NCI-H460 (cell line): ENCODE measurements around the gene KCNK15. TPM values are rescaled to one million over a fixed set of nuclear protein-coding genes. Genes with fewer than 3 reads are reported as not detected.
"Not testable (repeated sequence)": the region's sequence is repeated elsewhere in the genome, so short reads cannot be mapped to it uniquely, and the experiment has no call there.

Source experiments
- DNase-seq: peaks from one replicate; pipeline ENCODE4 v3.0.0-alpha.2; 2016; ENCODE audit warnings: low read depth; ENCODE audit errors: extremely low read depth
- polyA plus RNA-seq: library from polyadenylated mRNA; depleted of rRNA; stranded (reverse); fragments of >200 nt; gene quantifications from 2 replicates; pipeline ENCODE4 v1.2.3, GENCODE V29; 2014; cell fraction: nucleus; rRNA removed
- total RNA-seq: library from RNA; depleted of rRNA; stranded (reverse); fragments of >200 nt; shearing (Covaris generic); gene quantifications from 2 replicates; pipeline ENCODE4 v1.2.3, GENCODE V29; 2014; rRNA removed

KCNK15 gene
- total RNA-seq = 1.0 and 1.2 TPM in 2 replicates
- polyA plus RNA-seq = 0.68 TPM in 2 replicates

DNA sequence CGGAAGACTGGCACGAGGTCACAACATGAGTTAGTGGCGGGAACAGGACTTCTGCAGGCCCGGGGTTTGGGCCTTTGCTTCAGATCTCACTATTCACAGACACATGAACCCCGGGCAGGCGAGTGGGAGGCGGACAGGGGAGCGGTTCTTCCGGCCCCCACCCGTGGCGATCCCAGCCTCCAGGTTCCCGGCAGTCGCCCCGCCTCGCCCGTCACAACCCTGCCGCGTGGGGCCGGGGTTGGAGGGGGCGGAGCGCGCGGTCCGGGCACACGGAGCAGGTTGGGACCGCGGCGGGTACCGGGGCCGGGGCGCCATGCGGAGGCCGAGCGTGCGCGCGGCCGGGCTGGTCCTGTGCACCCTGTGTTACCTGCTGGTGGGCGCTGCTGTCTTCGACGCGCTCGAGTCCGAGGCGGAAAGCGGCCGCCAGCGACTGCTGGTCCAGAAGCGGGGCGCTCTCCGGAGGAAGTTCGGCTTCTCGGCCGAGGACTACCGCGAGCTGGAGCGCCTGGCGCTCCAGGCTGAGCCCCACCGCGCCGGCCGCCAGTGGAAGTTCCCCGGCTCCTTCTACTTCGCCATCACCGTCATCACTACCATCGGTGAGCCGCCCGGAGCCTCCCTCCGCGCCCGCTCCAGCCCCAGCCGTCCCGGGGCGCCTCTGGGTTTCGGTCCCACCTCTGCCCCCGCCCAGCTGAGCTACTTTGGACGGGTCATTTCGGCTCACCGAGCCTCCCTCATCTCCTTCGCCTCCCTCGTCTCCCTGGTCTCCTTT lies at the start of gene KCNK15:
KCNK15 (plus strand) TSS at position 268 of the 769 bp plus-strand sequence; CDS start at position 314, 46 bp downstream.
- DNase-seq = no peak

DNA sequence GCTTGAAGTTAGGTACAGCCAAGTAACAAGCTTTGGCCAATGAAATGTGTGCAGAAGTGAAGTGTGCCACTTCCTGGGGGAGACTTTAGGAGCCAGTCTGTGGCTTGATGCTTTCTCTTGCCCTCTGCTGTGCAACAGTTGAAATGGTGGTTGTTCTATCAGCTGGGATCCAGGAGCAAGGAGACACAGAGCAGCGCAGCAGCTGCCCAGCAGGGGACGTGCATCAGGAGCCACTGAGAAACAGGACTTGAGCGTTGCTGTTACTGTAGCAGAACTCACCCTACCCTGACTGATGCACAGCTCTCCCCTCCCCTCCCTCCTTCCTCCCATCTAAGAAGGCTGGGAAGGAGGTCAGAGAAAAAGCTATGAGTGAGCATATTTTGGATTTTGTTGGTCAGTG lies 49.4 kb upstream of the KCNK15 start:
- no peak for DNase-seq

- not testable (repeated sequence) for DNase-seq
Observed at GRCh38 chr20:44697041-44697440, 48.6 kb upstream of the KCNK15 start.

DNA sequence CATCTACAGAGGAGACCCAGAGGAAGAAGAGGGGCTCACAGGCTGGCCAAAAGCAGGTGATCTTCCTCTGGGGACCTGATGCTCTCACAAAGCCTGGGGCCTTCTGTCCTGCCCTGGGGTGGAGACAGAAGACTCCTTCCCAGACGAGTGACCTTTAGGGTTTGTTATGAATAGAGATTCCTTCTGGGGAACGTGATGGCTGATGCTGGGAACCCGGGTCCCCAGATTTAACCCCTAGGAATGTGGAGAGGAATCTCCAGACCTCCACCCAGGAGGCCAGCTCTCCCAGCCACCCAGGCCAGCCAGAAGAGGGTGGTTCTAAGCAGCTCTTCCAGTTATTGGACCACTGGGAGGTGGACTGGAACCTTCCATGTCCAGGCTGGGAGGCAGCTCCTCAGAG lies 47.3 kb upstream of the KCNK15 start:
- DNase-seq = no peak

GRCh38 chr20:44700306-44700705 lies 45.4 kb upstream of the KCNK15 start:
- DNase-seq = no peak

GRCh38 chr20:44701118-44701857 lies 44.4 kb upstream of the KCNK15 start:
- DNase-seq = no peak

GRCh38 chr20:44701858-44702256 lies 43.8 kb upstream of the KCNK15 start:
- no peak for DNase-seq

GRCh38 chr20:44702776-44703175 lies 42.9 kb upstream of the KCNK15 start:
- no peak for DNase-seq

- no peak for DNase-seq
Observed at GRCh38 chr20:44703183-44703925, 42.3 kb upstream of the KCNK15 start.

DNA sequence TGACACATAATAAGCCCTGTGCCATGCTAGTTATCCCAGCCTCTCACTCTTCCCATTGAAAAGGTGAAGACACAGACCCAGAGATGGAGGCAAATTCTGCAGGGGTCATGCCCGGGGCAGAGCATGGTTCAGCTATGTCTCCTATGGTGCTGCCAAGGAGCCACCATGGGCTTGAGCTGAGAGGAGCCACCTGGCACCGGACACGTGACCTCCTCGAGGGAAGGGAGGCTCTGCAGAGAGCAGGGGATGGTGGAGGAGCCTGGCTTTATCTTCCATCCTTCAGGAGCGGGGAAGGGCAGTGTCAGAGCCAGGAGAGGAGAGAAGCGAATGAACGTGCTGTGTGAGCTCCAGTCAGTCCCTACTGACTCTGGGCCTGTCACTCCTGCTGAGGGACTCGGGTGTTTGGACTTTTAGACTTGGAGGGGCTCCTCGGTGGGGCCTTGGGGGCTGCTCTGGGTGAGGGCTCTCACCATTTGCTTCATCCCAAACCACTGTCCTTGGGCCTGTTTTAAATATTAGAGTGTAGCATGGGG lies 41.6 kb upstream of the KCNK15 start:
- no peak for DNase-seq

DNA sequence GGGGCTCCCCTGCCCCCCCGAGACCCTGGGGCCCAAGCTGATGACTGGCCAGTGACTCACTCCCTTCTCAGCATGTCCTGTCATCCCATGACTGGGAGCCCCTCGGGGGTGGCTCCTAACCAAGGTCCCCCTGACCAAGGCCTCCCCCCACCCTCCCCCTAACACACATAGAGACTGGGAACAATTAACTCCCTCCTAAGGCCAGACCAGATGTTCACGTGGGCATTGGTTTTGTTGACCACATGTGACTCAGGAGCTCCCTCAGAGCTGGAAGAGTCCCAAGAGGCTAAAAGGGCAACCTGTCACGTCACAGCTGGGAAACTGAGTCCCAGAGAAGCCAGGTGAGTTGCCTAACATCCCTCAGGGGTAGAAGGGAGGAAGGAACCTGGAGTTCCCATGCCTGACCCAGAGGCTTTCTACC lies 41.1 kb upstream of the KCNK15 start:
- no peak for DNase-seq

DNA sequence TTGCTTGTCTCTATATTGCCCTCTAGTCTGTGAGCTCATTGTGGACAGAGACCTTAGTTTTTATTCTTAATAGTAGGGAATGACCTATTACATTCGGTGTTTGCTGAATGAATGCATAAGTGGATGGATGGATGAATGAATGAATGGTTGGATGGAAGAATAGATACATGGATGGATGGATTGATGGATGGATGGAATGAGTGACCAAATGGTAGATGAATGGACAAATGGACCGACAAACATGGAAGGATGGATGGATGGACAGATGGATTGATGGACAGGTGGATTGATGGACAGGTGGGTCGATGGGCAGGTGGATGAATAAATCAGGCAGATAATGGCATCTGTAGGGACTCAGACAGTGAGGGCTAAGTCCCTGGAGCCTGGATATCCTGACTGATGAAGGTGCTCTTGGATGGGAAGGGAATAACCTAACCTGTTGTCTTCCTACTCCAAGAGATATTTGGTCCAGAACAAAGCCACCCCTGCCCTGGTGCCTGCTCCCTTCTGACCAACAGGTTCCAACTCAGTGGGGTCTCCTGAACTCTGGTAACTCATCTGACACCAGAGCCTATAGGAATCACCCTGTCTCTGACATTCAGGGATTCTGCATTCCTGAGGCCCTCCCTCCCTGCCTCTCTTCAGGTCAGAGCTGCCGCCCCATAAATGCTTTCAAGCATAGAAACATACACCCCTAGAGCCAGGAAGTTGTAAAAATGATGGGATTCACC lies 40.1 kb upstream of the KCNK15 start:
- DNase-seq = no peak

DNA sequence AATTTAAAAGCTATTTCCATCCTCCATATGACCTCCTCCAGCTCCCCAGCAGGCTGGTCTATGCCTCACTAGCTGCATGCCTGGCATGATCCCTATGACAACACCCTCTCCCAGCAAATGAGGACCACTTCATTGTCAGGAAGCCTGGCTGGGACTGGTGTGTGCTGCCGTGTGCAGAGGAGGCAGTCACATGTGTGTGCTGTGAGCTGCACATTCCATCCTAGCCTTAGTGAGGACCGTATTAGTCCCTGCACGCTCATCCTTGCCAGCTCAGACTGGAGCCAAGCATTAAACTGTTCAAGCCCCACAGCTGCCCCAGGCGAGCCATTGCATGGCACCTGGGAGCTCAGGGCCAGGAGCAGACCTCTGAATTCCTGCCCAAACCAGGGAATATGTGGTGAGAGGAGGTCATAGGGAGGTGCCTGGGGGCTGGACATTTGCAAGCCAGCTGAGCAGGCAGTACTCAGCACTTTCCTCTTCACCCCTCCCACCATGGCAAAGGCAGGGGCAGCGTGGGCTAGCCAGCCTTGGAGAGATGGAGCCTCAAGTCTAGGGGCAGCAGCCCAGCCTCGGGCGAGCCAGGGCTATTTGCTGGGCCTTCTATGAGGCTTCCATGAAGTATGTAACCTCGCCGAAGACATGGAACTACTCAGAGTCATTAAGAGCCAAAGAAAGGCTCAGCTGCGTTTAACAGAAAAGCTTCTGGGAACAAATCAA lies 39.2 kb upstream of the KCNK15 start:
- no peak for DNase-seq

DNA sequence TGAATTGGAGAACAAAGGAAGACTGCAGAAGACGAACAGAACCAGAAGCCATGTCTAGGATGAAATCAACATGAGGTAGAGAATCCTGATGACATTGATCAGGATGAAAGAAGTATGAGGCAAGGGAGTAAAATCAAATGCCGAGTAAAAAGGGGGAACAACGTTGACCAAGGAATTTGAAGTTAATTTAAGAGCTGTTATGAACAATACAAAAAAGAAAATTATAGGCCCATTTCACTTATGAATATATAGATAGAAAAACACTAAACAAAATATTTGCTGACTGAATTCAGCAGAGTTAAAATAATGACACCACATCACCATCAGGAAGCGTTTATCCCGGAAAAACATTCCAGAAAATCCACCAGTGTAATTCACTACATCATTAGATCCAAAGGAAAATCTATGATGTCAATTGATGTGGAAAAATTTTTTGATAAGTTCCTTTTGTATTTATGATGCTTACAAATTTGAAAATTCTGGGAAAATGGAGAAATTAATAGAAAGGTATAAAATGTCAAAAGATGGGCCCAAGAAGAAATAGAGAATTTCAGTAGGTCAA lies 38.6 kb upstream of the KCNK15 start:
- DNase-seq = no peak

DNA sequence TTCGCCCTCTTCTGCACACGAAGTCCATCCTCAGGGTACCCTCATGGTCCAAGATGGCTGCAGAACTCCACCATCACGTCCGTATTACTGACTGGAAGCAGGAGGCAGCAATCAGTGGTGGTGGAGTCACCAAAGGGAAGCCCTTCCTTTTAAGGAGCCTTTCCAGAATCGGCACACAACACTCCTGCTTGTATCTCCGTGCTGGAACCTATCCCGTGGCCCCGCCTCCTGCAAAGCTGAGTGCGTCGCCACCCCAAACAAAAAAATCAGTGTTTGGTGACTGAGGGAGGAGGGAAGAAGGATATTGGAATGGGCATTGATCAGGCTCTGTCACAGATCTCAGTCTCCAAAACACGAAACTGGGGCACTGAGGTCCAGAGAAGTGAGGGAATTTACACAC lies 36.3 kb upstream of the KCNK15 start:
- DNase-seq = no peak

DNA sequence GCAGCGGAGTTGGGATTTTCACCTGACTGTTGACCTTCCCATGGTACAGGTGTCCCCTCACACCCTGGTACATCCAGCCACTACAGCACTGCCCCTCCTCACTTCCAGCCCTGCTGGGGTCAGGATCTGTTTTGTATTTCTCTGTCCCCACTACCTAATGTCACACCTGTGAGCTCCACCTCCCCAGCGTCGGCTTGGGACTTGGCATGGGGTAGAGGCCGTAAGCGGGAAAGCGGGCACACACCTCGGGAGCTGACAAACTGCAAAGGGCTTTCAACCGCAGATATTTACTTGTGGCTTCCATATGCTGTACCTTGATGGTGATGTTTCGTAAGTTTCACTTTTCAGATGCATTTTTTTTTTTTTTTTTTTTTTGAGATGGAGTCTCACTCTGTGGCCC lies 35.9 kb upstream of the KCNK15 start:
- no peak for DNase-seq

GRCh38 chr20:44711237-44711636 lies 34.4 kb upstream of the KCNK15 start:
- no peak for DNase-seq

DNA sequence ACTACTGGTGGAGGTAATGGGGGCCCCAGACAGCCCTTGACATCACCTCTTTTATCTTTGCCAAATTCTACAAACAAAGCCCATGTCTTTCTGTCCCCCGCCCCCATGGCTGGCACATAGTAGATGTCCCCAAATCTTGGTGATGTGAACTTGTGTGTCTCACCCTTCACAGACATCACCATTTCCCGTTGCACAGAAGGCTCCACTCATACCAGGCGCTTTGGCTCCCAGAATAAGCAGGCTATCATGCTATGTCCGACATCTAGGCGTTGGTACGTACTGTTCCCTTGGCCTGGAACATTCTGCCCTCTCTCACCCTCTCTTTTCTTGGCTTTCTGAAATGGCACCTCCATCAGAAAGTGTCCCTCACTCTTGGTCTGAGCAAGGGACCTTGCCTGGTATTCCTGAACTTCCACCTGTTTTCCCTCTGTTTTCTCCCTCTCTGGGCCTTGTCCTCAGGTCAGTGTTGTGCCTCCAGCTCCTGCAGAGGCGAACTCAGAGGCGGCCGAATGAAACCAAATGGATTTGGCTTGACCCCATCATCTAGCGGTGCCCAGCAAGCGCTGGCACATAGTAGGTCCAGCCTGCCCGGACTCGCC lies 31.5 kb upstream of the KCNK15 start:
- DNase-seq = no peak
